HL-60 (cell line): ENCODE data around the gene MPV17L2.

ENCODE experiments used
- DNase-seq, 2 experiments: peaks; one replicate each; pipeline ENCODE4 v3.0.0-alpha.2; 2010 to 2020; ENCODE audit warnings: low read depth in 1 of 2, low spot score in 1 of 2
- H3K27ac ChIP-seq: fragments of 250-450 bp; sonication (Bioruptor Pico); replicated peaks from 2 replicates; pipeline ENCODE4 v1.5.1; 2020; ENCODE audit warnings: mild to moderate bottlenecking, moderate library complexity
- H3K27me3 ChIP-seq: fragments of 250-450 bp; sonication (Bioruptor Pico); 2 replicates; pipeline ENCODE4 v1.5.1; 2021; ENCODE audit warnings: mild to moderate bottlenecking, moderate library complexity; ENCODE audit not compliant: insufficient read depth, poor library complexity, severe bottlenecking
- H3K4me3 ChIP-seq: replicated peaks from 2 replicates; pipeline ENCODE4 v1.5.1; 2011; ENCODE audit warnings: mild to moderate bottlenecking, control low read depth, low read length; ENCODE audit not compliant: insufficient read depth
- GABPA ChIP-seq: IDR thresholded peaks from 2 replicates; pipeline ENCODE4 v1.6.1; 2012; ENCODE audit warnings: low read depth
- POLR2AphosphoS5 ChIP-seq: IDR thresholded peaks from 2 replicates; pipeline ENCODE4 v1.6.1; 2012; ENCODE audit warnings: low read depth
- SPI1 ChIP-seq: IDR thresholded peaks from 2 replicates; pipeline ENCODE4 v1.6.1; 2012; ENCODE audit warnings: low read depth, mild to moderate bottlenecking, borderline replicate concordance
- TF ChIP-seq, protein P1 (sequence below): IDR thresholded peaks from one replicate; pipeline ENCODE4 v1.5.1; 2011; ENCODE audit warnings: low read length, control low read depth, inconsistent platforms; ENCODE audit not compliant: insufficient read depth
- TF ChIP-seq, protein P2 (sequence below): IDR thresholded peaks from 2 replicates; pipeline ENCODE4 v1.6.1; 2012; ENCODE audit warnings: low read depth; ENCODE audit not compliant: insufficient replicate concordance

Gene MPV17L2

DNA sequence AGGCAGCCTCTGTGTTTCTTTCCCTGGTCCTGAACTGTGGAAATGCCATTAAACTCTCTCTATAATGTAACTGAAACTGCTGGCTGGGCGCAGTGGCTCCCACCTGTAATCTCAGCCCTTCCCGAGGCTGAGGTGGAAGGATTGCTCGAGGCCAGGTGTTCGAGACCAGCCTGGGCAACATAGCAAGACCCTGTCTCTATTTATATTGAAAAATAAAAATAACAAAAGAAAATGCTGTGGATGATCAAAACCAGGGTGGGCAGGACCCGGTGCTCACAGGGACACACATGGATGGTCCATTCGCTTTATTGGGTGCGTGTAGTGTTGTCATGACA, 3.5 kb downstream of the MPV17L2 start:
- Histone ChIP-seq H3K27me3 (no peaks in the 10 kb centered on the region), H3K4me3 (no peak overlapping the region), H3K27ac (no peak overlapping the region)
- DNase-seq = no peak
- no peak for TF ChIP-seq SPI1
- TF ChIP-seq, protein P1, sequence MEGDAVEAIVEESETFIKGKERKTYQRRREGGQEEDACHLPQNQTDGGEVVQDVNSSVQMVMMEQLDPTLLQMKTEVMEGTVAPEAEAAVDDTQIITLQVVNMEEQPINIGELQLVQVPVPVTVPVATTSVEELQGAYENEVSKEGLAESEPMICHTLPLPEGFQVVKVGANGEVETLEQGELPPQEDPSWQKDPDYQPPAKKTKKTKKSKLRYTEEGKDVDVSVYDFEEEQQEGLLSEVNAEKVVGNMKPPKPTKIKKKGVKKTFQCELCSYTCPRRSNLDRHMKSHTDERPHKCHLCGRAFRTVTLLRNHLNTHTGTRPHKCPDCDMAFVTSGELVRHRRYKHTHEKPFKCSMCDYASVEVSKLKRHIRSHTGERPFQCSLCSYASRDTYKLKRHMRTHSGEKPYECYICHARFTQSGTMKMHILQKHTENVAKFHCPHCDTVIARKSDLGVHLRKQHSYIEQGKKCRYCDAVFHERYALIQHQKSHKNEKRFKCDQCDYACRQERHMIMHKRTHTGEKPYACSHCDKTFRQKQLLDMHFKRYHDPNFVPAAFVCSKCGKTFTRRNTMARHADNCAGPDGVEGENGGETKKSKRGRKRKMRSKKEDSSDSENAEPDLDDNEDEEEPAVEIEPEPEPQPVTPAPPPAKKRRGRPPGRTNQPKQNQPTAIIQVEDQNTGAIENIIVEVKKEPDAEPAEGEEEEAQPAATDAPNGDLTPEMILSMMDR = no peak
- TF ChIP-seq POLR2AphosphoS5 = no peak
- TF ChIP-seq, protein P2, sequence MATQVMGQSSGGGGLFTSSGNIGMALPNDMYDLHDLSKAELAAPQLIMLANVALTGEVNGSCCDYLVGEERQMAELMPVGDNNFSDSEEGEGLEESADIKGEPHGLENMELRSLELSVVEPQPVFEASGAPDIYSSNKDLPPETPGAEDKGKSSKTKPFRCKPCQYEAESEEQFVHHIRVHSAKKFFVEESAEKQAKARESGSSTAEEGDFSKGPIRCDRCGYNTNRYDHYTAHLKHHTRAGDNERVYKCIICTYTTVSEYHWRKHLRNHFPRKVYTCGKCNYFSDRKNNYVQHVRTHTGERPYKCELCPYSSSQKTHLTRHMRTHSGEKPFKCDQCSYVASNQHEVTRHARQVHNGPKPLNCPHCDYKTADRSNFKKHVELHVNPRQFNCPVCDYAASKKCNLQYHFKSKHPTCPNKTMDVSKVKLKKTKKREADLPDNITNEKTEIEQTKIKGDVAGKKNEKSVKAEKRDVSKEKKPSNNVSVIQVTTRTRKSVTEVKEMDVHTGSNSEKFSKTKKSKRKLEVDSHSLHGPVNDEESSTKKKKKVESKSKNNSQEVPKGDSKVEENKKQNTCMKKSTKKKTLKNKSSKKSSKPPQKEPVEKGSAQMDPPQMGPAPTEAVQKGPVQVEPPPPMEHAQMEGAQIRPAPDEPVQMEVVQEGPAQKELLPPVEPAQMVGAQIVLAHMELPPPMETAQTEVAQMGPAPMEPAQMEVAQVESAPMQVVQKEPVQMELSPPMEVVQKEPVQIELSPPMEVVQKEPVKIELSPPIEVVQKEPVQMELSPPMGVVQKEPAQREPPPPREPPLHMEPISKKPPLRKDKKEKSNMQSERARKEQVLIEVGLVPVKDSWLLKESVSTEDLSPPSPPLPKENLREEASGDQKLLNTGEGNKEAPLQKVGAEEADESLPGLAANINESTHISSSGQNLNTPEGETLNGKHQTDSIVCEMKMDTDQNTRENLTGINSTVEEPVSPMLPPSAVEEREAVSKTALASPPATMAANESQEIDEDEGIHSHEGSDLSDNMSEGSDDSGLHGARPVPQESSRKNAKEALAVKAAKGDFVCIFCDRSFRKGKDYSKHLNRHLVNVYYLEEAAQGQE = no peak
- TF ChIP-seq GABPA = no peak

DNA sequence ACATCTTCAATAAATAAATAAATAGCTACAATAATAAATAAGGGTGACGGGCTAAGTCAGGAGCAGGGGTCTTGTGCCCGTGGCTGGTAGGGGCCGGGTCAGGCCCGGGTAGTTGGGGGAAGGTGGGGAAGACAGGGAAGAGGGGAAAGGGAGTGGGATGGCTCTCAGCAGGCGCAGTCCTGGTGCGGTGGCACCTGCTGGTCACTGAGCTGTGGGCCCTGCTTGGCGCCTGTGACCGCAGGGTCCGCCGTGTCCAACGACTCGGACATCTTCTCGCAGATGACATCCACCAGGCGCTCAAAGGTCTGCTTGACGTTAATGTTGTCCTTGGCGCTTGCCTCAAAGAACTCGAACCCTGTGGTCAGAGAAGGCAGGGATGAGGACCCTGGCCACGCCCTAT, 4.3 kb downstream of the MPV17L2 start:
- Histone ChIP-seq H3K27ac (no peak overlapping the region), H3K4me3 (no peak overlapping the region), H3K27me3 (no peaks in the 10 kb centered on the region)
- DNase-seq = no peak
- TF ChIP-seq POLR2AphosphoS5 (no peak), GABPA (no peak), SPI1 (no peak)
- TF ChIP-seq, protein P1 = no peak
- TF ChIP-seq, protein P2 = no peak

DNA sequence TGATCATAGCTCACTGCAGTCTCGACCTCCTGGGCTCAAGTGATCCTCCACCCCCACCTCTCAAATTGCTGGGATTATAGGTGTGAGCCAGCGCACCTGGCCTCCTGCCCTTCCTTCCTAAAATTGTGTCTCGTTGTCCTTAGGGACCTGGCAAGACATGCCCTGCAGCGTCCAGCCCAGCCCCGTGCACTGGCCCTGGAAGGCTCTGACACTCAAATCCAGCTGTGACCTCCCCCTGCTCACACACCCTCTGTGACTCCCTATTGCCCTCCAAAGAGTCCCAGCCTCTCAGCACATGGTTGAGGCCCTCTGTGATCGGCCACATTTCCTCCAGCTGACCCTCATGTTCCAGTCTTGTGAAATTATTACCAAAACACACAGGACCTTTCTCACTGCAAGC, 4.9 kb downstream of the MPV17L2 start:
- H3K27ac ChIP-seq = no peak overlapping the region
- TF ChIP-seq, protein P1 = no peak

DNA sequence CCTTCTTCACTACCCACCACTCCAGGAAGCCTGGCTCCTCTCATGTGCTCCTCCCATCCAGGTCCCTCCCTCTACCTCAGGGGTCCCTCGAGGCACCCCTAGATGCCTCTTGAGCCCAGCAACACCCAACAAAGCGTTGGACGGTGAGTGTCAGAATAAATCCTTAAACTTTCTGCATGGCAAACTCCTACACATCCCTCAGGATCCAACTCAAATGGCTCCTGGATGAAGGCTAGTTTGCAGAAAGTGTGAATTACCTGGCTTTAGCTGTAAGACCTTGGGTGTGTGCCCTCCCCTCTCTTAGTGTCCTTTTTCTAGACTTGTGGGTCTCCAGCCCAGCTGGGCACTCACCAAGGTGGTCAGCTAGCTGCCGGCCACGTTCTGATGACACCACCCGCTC, 5.4 kb downstream of the MPV17L2 start:
- no peak for DNase-seq
- no peak overlapping the region for H3K4me3 ChIP-seq
- TF ChIP-seq, protein P1 = no peak
- TF ChIP-seq SPI1 (no peak), GABPA (no peak), POLR2AphosphoS5 (no peak)
- TF ChIP-seq, protein P2 = no peak

More for the DNA sequence above, 4.9 kb downstream of the MPV17L2 start:
- Histone ChIP-seq H3K4me3 (no peak overlapping the region), H3K27me3 (no peaks in the 10 kb centered on the region)
- DNase-seq = no peak

More for the DNA sequence above, 5.4 kb downstream of the MPV17L2 start:
- no peak overlapping the region for H3K27ac ChIP-seq
- no peaks in the 10 kb centered on the region for H3K27me3 ChIP-seq
